Lung (tissue), 12 donors: ENCODE results near the gene ATP7B. TPM values are rescaled to one million over a fixed set of nuclear protein-coding genes. Genes with fewer than 3 reads are reported as not detected.
"Not testable (repeated sequence)": the region's sequence is repeated elsewhere in the genome, so short reads cannot be mapped to it uniquely, and the experiment has no call there.

Experiments used
- ATAC-seq: fragments of 200-7000 bp; cut with Tn5 transposase; one replicate; pipeline ENCODE4 v1.9.1; 2020; ENCODE audit warnings: moderate number of reproducible peaks; ENCODE audit not compliant: insufficient read depth, low FRiP score
- DNase-seq, 3 donors: peaks; one replicate each; pipeline ENCODE4 v3.0.0-alpha.2; 2013 to 2017
- H3K27ac ChIP-seq, 2 donors: one replicate each; pipeline ENCODE4 v1.5.1; 2013; ENCODE audit warnings: mild to moderate bottlenecking in 2 of 2, moderate library complexity in 2 of 2, control low read depth in 1 of 2, inconsistent platforms in 1 of 2, low read depth in 1 of 2, low read length in 1 of 2
- H3K27me3 ChIP-seq, 3 donors: one replicate each; pipeline ENCODE4 v1.5.1; 2013; ENCODE audit warnings: low read length in 2 of 3; ENCODE audit not compliant: control insufficient read depth in 3 of 3, insufficient read depth in 3 of 3
- H3K36me3 ChIP-seq, 4 donors: one replicate each; pipeline ENCODE4 v1.5.1; 2013; ENCODE audit warnings: low read length in 4 of 4, mild to moderate bottlenecking in 1 of 4, moderate library complexity in 1 of 4; ENCODE audit not compliant: control insufficient read depth in 4 of 4, insufficient read depth in 4 of 4
- H3K4me1 ChIP-seq, 5 donors: one replicate each; pipeline ENCODE4 v1.5.1; 2013; ENCODE audit warnings: low read length in 5 of 5, mild to moderate bottlenecking in 2 of 5, moderate library complexity in 1 of 5; ENCODE audit not compliant: control insufficient read depth in 5 of 5, insufficient read depth in 5 of 5
- H3K4me3 ChIP-seq: one replicate; pipeline ENCODE4 v1.5.1; 2013; ENCODE audit warnings: mild to moderate bottlenecking, control low read depth, moderate library complexity
- H3K9ac ChIP-seq, 2 donors: one replicate each; pipeline ENCODE4 v1.5.1; 2013; ENCODE audit warnings: low read length in 2 of 2, control low read depth in 1 of 2; ENCODE audit not compliant: insufficient read depth in 1 of 2
- H3K9me3 ChIP-seq, 4 donors: one replicate each; pipeline ENCODE4 v1.5.1; 2013; ENCODE audit warnings: low read length in 3 of 4, mild to moderate bottlenecking in 1 of 4, moderate library complexity in 1 of 4; ENCODE audit not compliant: control insufficient read depth in 4 of 4, insufficient read depth in 3 of 4
- CTCF ChIP-seq: IDR thresholded peaks from 2 replicates; pipeline ENCODE4 v1.5.1; 2012; ENCODE audit warnings: mild to moderate bottlenecking; ENCODE audit errors: control extremely low read depth, extremely low read depth
- WGBS, 2 donors: extraction: QIAGEN DNeasy Blood & Tissue Kit; methylation state at CpG; one replicate each; pipeline ENCODE4 v1.1.7; 2013; 5-methylcytosine and 5-hydroxymethylcytosine counted together
- polyA plus RNA-seq, 2 donors: library from polyadenylated mRNA; stranded (reverse); fragments of 200-250 nt; gene quantifications; one replicate each; pipeline ENCODE4 v1.2.1, GENCODE V29; 2013
- total RNA-seq, 2 donors: library from RNA; depleted of rRNA in 1 of 2; stranded (reverse); fragments of >200 nt in 1 of 2; gene quantifications; one replicate each; pipeline ENCODE4 v1.2.1, GENCODE V29; 2014 to 2021
- donor health status: control.
- donor health status: control.
- donor health status: Bipolar disorder and iron deficiency.
- donor health status: healthy.
- donor health status: DM: yes; HTN: yes; CAD: no.

The ATP7B gene
- total and polyA plus RNA-seq, 4 donors: 1.4 to 10.2 (median 4.4) TPM

- WGBS, 2 donors: 85 to 89% methylated on average over 2 of the region's 2 CpGs
- Histone ChIP-seq H3K36me3 (no peaks in the 10 kb centered on the region), H3K9me3 (no peaks in the 10 kb centered on the region), H3K27me3 (no peaks in the 10 kb centered on the region), H3K4me3 (no peak overlapping the region), H3K27ac (no peak overlapping the region), H3K4me1 (peaks cover 0 to 31% (median 12%) of the 10 kb centered on the region in 5 donors), H3K9ac (no peak overlapping the region)
- no peak for TF ChIP-seq CTCF
- DNase-seq (no peak), ATAC-seq (no peak)
Measured at GRCh38 chr13:51993713-51994112, 17.5 kb downstream of the ATP7B start.

- Histone ChIP-seq H3K9me3 (no peaks in the 10 kb centered on the region), H3K9ac (no peak overlapping the region), H3K27ac (no peak overlapping the region), H3K4me1 (peaks cover 0 to 9% (median 0%) of the 10 kb centered on the region in 5 donors), H3K36me3 (no peaks in the 10 kb centered on the region), H3K27me3 (no peaks in the 10 kb centered on the region), H3K4me3 (no peak overlapping the region)
- no peak for ATAC-seq
- WGBS, 2 donors: 77 to 87% methylated on average over 3 of the region's 3 CpGs
- no peak for DNase-seq
- TF ChIP-seq CTCF: no peak
Measured at GRCh38 chr13:51988988-51989618, 22.1 kb downstream of the ATP7B start.

GRCh38 chr13:51984904-51985303 lies 26.3 kb downstream of the ATP7B start:
- H3K4me1 ChIP-seq, ATAC-seq, H3K27ac ChIP-seq, H3K4me3 ChIP-seq, H3K36me3 ChIP-seq, H3K27me3 ChIP-seq, DNase-seq, H3K9ac ChIP-seq, H3K9me3 ChIP-seq: not testable (repeated sequence)
- WGBS, 2 donors: 91 to 95% methylated on average over 4 of the region's 4 CpGs

DNA sequence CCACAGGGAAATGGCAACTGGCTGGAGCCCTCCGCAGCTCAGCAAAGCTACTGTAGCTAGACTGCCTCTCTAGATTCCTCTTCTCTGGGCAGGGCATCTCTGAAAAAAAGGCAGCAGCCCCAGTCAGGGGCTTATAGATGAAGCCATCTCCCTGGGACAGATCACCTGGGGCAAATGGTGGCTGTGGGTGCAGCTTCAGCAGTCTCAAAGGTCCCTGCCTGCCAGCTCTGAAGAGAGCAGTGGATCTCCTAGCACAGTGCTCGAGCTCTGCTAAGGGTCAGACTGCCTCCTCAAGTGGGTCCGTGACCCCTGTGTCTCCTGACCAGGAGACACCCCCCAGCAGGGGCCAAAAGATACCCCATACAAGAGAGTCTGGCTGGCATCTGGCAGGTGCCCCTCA lies 28.0 kb downstream of the ATP7B start:
- peaks cover 0 to 13% (median 4%) of the 10 kb centered on the region in 5 donors for H3K4me1 ChIP-seq
- not testable (repeated sequence) for H3K9ac ChIP-seq, H3K4me3 ChIP-seq, ATAC-seq, H3K27ac ChIP-seq, H3K9me3 ChIP-seq, H3K27me3 ChIP-seq, H3K36me3 ChIP-seq, DNase-seq
- 95 to 98% methylated on average over 3 of the region's 3 CpGs for WGBS, 2 donors
